Heart right ventricle (tissue), 16 donors: ENCODE results near the gene FIS1. TPM values are rescaled to one million over a fixed set of nuclear protein-coding genes. Genes with fewer than 3 reads are reported as not detected.

Experiments
- ATAC-seq, 8 donors: fragments of 200-7000 bp; cut with Tn5 transposase; one replicate each; pipeline ENCODE4 v1.9.1; 2020; ENCODE audit warnings: mild to moderate bottlenecking in 8 of 8, moderate library complexity in 8 of 8, moderate number of reproducible peaks in 1 of 8
- DNase-seq, 2 donors: peaks; one replicate each; pipeline ENCODE4 v3.0.0-alpha.2; 2020
- H3K27ac ChIP-seq, 10 donors: fragments of 200-600 bp; sonication (generic) in 2 of 10; one replicate each; pipeline versions ENCODE4 v1.5.0 to v1.8.0; 2020 to 2022; ENCODE audit warnings: mild to moderate bottlenecking in 3 of 10
- H3K27me3 ChIP-seq, 7 donors: fragments of 200-600 bp; one replicate each; pipeline ENCODE4 v1.8.0; 2021 to 2022; ENCODE audit warnings: mild to moderate bottlenecking in 2 of 7
- H3K36me3 ChIP-seq, 9 donors: fragments of 200-600 bp; sonication (generic) in 1 of 9; one replicate each; pipeline versions ENCODE4 v1.5.0 to v1.8.0; 2020 to 2022; ENCODE audit warnings: mild to moderate bottlenecking in 2 of 9
- H3K4me1 ChIP-seq, 9 donors: fragments of 200-600 bp; sonication (generic) in 1 of 9; one replicate each; pipeline versions ENCODE4 v1.5.0 to v1.8.0; 2020 to 2022; ENCODE audit warnings: mild to moderate bottlenecking in 4 of 9
- H3K4me3 ChIP-seq, 10 donors: fragments of 200-600 bp; sonication (generic) in 2 of 10; one replicate each; pipeline versions ENCODE4 v1.5.0 to v1.8.0; 2020 to 2022; ENCODE audit warnings: mild to moderate bottlenecking in 7 of 10, moderate library complexity in 2 of 10
- H3K9me3 ChIP-seq, 11 donors: fragments of 200-600 bp in 10 of 11; sonication (generic) in 2 of 11; one replicate each; pipeline versions ENCODE4 v1.5.0 to v1.8.0; 2013 to 2022; ENCODE audit warnings: mild to moderate bottlenecking in 2 of 11, control low read depth in 1 of 11, moderate library complexity in 1 of 11
- WGBS, 2 donors: extraction: QIAGEN DNeasy Blood & Tissue Kit; methylation state at CpG; one replicate each; pipeline ENCODE4 v1.1.7; 2013; ENCODE audit warnings: inconsistent platforms in 1 of 2; 5-methylcytosine and 5-hydroxymethylcytosine counted together
- intact Hi-C, 10 donors: fragments of 100-400 bp; cut with DNase I; formaldehyde crosslinking; loops; one replicate each; pipeline versions ENCODE4 v1.11.1 to v1.14.2; 2022
- polyA plus RNA-seq, 2 donors: library from polyadenylated mRNA; stranded (reverse); fragments of 200-250 nt; gene quantifications; one replicate each; pipeline ENCODE4 v1.2.3, GENCODE V29; 2013
- total RNA-seq, 10 donors: library from RNA; stranded (reverse); fragmentation: NEBNext Ultra II Directional in 3 of 10; extraction: Animal tissue kit (Norgen Biotek cat#: 25700) in 3 of 10; gene quantifications; one replicate each; pipeline versions ENCODE4 v1.2.1 to v1.2.4, GENCODE V29; 2021 to 2023
- TF ChIP-seq, protein P1 (sequence below), 9 donors: fragments of 200-600 bp; sonication (generic) in 2 of 9; IDR thresholded peaks; one replicate each; pipeline versions ENCODE4 v1.5.0 to v1.8.0; 2021 to 2022; ENCODE audit warnings: antibody characterized with exemption in 9 of 9, mild to moderate bottlenecking in 5 of 9, moderate library complexity in 1 of 9
- donor health status: Arrhythmogenic right ventricular cardiomyopathy.
- donor health status: ischemic (EF 13 %, LVEDD 7.1; RV severe dilation, severe dysfunction).
- donor health status: healthy with polysubstance abuse.
- donor health status: DM: no; HTN: yes; CAD: no.
- donor health status: DM: no; HTN: no; CAD: no.
- donor health status: ischemic (EF 25% LVEDD 6.9; RV normal size, moderate dysfunction).
- donor health status: ischemic (EF 25% LVEDD 5.7; RV mildly dilated, moderate dysfunction).
- donor health status: healthy.
- donor health status: DM: yes; HTN: yes; CAD: no.
- donor health status: Ischemic cardiomyopathy.
- donor health status: ischemic (EF 35%, LVEDD 5.7; RV mildly dilated, moderate dysfunction).
- donor health status: nonischemic (EF 11% LVEDD 7.7; RV severe dilation, severe dysfunction).
- donor health status: DM: yes; HTN: yes; CAD: no.
- donor health status: PGD.
- donor health status: ischemic (EF 29% LVEDD 5.4; RV normal size, mild dysfunction).
- donor health status: nonischemic (EF 23%, LVEDD 6.1; RV moderate dilation, normal function).

The FIS1 gene
- total and polyA plus RNA-seq, 12 donors, result 147 to 439 (median 292) TPM

DNA sequence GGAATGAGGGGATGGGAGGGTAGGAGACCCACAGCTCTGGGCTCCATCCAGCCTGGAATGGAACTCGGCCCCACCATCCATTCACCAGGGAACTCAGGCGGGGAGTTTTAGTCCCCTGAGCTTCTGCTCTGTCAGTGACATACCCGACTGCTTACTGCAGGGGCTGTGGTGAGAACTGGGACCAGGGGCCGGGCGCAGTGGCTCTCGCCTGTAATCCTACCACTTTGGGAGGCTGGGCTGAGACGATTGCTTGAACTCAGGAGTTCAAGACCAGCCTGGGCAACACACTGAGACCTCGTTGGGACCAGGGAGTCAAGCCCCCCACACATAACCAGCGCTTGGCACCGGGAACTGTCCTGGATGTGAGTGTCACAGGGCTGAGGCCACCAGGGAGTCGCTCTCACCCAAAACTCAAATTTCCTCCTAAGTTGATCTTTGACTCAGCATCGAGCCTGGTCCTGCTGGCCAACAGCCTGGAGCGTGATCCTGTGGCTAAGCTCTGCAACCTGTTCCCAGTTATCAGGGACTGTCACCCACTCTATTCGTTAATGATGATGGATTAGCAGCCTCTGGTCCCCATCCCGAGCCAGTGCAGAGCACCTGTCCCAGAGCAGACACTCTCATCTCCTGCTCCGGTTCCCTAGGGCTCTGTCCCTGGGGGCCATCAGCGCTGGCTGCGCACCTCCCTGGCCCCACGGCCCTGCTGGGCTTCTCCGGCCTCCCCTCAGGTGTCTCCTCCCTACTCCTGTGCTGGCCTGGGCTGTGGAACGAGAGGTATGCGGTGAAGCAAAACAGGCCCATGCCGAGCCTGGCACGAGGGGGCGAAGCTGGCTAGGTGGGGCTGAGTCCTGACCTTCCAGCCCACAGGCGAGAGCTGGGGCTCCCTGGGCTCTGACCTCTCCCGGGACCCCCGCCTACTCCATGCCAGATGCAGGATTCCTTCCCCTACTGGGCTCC is 6.4 kb downstream of the FIS1 start:
- Histone ChIP-seq H3K36me3 (peaks cover 0 to 72% (median 17%) of the 10 kb centered on the region in 9 donors), H3K9me3 (no peaks in the 10 kb centered on the region), H3K27ac (peak overlapping the region; percentile 67 to 90 (median 80)), H3K4me3 (peak overlapping the region in 5 of 10 donors; percentile 11 to 31 (median 28)), H3K4me1 (peaks cover 20 to 67% (median 54%) of the 10 kb centered on the region in 9 donors), H3K27me3 (no peaks in the 10 kb centered on the region)
- DNase-seq (no peak), ATAC-seq (peak; percentile 2 to 13 (median 6))
- 50 to 54% methylated on average over 28 of the region's 28 CpGs for WGBS, 2 donors
- TF ChIP-seq, protein P1, sequence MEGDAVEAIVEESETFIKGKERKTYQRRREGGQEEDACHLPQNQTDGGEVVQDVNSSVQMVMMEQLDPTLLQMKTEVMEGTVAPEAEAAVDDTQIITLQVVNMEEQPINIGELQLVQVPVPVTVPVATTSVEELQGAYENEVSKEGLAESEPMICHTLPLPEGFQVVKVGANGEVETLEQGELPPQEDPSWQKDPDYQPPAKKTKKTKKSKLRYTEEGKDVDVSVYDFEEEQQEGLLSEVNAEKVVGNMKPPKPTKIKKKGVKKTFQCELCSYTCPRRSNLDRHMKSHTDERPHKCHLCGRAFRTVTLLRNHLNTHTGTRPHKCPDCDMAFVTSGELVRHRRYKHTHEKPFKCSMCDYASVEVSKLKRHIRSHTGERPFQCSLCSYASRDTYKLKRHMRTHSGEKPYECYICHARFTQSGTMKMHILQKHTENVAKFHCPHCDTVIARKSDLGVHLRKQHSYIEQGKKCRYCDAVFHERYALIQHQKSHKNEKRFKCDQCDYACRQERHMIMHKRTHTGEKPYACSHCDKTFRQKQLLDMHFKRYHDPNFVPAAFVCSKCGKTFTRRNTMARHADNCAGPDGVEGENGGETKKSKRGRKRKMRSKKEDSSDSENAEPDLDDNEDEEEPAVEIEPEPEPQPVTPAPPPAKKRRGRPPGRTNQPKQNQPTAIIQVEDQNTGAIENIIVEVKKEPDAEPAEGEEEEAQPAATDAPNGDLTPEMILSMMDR (IDR thresholded peaks at IDR 0.05), result no peak
- intact Hi-C loops, result loop anchor here in 1 of 10 donors (2.0 kb wide), 1 partner anchor 18 kb away; no protein-coding TSS in a partner anchor

DNA sequence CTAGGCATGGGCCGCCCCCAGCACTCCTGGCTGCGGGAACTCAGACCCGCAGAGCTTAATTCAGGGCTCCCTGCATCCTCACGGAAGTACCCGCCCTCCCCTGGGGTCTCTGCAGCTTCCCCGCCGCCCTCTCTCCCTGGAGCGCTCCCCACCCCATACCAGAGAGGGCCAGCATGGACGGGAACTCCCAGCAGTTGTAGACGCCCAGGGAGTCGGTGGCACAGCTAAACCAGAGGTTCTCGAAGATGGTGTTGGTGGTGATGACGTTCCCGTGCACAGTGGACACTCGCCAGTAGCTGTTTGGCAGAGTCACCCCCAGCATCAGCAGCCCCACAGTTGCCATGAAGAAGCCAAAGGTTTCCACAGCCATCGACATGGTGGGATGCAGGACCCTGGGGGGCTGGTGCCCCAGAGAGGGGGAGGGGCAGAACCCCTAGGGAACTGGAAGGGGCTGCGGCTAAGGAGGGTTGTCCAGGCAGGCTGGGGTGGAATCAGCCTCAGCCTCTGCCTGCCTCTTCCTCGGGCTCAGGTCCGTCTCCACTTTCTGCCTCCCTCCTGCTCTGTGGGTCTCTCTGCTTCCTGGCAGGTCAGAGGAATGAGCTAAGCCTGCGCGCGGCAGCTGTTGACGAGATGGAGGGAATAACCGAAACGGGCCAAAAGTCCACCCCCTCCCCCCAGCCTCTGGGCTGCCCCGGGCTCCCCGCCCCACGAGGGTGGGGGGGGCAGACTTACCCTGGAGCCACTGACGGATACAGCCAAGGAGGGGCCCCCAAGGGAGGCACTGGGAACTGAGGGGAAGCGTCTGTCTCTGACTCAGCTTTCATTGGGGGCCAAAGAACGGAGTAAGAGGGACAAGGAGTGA is 7.4 kb downstream of the FIS1 start, which contains the start of gene CLDN15:
Gene CLDN15 (minus strand): TSS at position 597 of the 862 bp plus-strand sequence. CDS start 221 bp downstream, at position 376.
- peaks cover 15 to 61% (median 47%) of the 10 kb centered on the region in 9 donors for H3K4me1 ChIP-seq
- peak within 1 kb of the TSS in 8 of 10 donors; percentile 6 to 30 (median 16) for H3K4me3 ChIP-seq
- H3K27ac ChIP-seq, result peak within 1 kb of the TSS; percentile 67 to 90 (median 80)
- no peaks in the 10 kb centered on the region for H3K9me3 ChIP-seq
- WGBS, 2 donors, result 44 to 47% methylated on average over 31 of the region's 31 CpGs
- ATAC-seq (peak; percentile 50 to 89 (median 80)), DNase-seq (peak; percentile 85 to 88)
- TF ChIP-seq, protein P1 (IDR thresholded peaks at IDR 0.05), result no peak
- no peaks in the 10 kb centered on the region for H3K27me3 ChIP-seq
- H3K36me3 ChIP-seq, result peaks cover 0 to 61% (median 17%) of the 10 kb centered on the region in 9 donors
- intact Hi-C loops, result loop anchor here in 1 of 10 donors (2.0 kb wide), 1 partner anchor 17 kb away; no protein-coding TSS in a partner anchor

DNA sequence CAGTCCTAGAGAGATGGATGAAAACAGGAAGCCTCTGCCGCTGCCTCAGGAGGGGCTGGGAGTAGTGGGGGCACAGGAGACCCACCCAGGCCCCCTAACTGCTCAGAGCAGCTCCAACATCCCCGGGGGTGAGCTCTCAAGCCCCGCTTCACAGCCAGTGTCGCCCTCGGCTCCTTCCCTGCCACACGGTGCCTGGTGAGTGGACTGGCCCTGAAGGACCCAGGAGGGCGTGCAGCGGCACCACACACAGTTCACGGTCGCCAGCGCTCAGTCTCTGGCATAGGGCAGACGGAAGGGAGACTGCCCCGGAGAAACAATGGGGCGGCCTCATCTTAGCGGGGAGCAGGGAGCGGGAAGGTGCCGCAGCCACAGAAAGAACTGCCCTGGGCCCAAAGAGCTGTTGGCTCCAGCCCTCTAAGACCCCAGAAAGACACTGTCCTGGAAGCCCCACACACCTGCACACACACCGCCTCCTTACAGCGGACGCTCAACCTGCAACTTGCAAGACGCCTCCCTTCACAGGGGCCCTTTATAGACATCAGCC is 8.5 kb downstream of the FIS1 start:
- TF ChIP-seq, protein P1 (IDR thresholded peaks at IDR 0.05), result no peak
- no peak for DNase-seq
- intact Hi-C loops, result no loop called here

More for the DNA sequence above, 8.5 kb downstream of the FIS1 start:
- H3K4me3 ChIP-seq, result no peak overlapping the region
- no peak overlapping the region for H3K27ac ChIP-seq
- no peaks in the 10 kb centered on the region for H3K27me3 ChIP-seq
- peaks cover 0 to 58% (median 17%) of the 10 kb centered on the region in 9 donors for H3K36me3 ChIP-seq
- 91 to 96% methylated on average over 21 of the region's 21 CpGs for WGBS, 2 donors
- ATAC-seq, result no peak
- peaks cover 17 to 61% (median 49%) of the 10 kb centered on the region in 9 donors for H3K4me1 ChIP-seq
- no peaks in the 10 kb centered on the region for H3K9me3 ChIP-seq
